ENCODE results near the gene KIF14.
"Not testable (repeated sequence)": the region's sequence is repeated elsewhere in the genome, so short reads cannot be mapped to it uniquely, and the experiment has no call there.

KIF14 gene

GRCh38 chr1:200561856-200562214 lies 58.7 kb downstream of the KIF14 start:
- TF ChIP-seq CTCF (IDR thresholded peaks at IDR 0.05), result no peak
- DNase-seq, result no peak
- Mint-ChIP-seq H3K4me1 (no peaks in the 10 kb centered on the region), H3K27ac (peak overlapping the region; percentile 7), H3K27me3 (ENCODE audit: low read depth, poor library complexity) (no peaks in the 10 kb centered on the region), H3K4me3 (no peak overlapping the region), H3K36me3 (ENCODE audit: low read depth) (peaks cover 28% of the 10 kb centered on the region), H3K9me3 (no peaks in the 10 kb centered on the region)

- Mint-ChIP-seq H3K27me3 (ENCODE audit: low read depth, poor library complexity) (no peaks in the 10 kb centered on the region), H3K27ac (peak overlapping the region; percentile 14), H3K36me3 (ENCODE audit: low read depth) (peaks cover 16% of the 10 kb centered on the region), H3K4me1 (no peaks in the 10 kb centered on the region), H3K4me3 (no peak overlapping the region), H3K9me3 (no peaks in the 10 kb centered on the region)
- peak; percentile 54 for TF ChIP-seq CTCF (IDR thresholded peaks at IDR 0.05)
- DNase-seq, result no peak
Measured at GRCh38 chr1:200558866-200559459, 61.6 kb downstream of the KIF14 start.

- Mint-ChIP-seq H3K4me1 (no peaks in the 10 kb centered on the region), H3K36me3 (ENCODE audit: low read depth) (peaks cover 11% of the 10 kb centered on the region), H3K9me3 (no peaks in the 10 kb centered on the region), H3K4me3 (no peak overlapping the region), H3K27ac (no peak overlapping the region), H3K27me3 (ENCODE audit: low read depth, poor library complexity) (no peaks in the 10 kb centered on the region)
- DNase-seq, result no peak
- TF ChIP-seq CTCF (IDR thresholded peaks at IDR 0.05), result peak; percentile 21
Measured at GRCh38 chr1:200556002-200556401, 64.5 kb downstream of the KIF14 start.

GRCh38 chr1:200552737-200553136 lies 67.8 kb downstream of the KIF14 start:
- H3K4me3 Mint-ChIP-seq; H3K4me1 Mint-ChIP-seq; H3K9me3 Mint-ChIP-seq; H3K27me3 Mint-ChIP-seq (ENCODE audit: low read depth, poor library complexity); H3K27ac Mint-ChIP-seq; DNase-seq: not testable (repeated sequence)
- peaks cover 11% of the 10 kb centered on the region for H3K36me3 Mint-ChIP-seq (ENCODE audit: low read depth)

- Mint-ChIP-seq H3K27ac (no peak overlapping the region), H3K4me1 (peaks cover 5% of the 10 kb centered on the region), H3K9me3 (no peaks in the 10 kb centered on the region), H3K4me3 (no peak overlapping the region), H3K27me3 (ENCODE audit: low read depth, poor library complexity) (peaks cover 4% of the 10 kb centered on the region), H3K36me3 (ENCODE audit: low read depth) (peaks cover 11% of the 10 kb centered on the region)
- no peak for DNase-seq
- no peak for TF ChIP-seq CTCF (IDR thresholded peaks at IDR 0.05)
Measured at GRCh38 chr1:200550367-200550766, 70.2 kb downstream of the KIF14 start.

- TF ChIP-seq CTCF (IDR thresholded peaks at IDR 0.05), result no peak
- Mint-ChIP-seq H3K9me3 (no peaks in the 10 kb centered on the region), H3K27me3 (ENCODE audit: low read depth, poor library complexity) (peaks cover 13% of the 10 kb centered on the region), H3K36me3 (ENCODE audit: low read depth) (no peaks in the 10 kb centered on the region), H3K4me1 (peaks cover 5% of the 10 kb centered on the region), H3K4me3 (no peak overlapping the region), H3K27ac (no peak overlapping the region)
- no peak for DNase-seq
Measured at GRCh38 chr1:200547386-200547785, 73.2 kb downstream of the KIF14 start.
